ENCODE measurements around the gene SRSF9.

DNA sequence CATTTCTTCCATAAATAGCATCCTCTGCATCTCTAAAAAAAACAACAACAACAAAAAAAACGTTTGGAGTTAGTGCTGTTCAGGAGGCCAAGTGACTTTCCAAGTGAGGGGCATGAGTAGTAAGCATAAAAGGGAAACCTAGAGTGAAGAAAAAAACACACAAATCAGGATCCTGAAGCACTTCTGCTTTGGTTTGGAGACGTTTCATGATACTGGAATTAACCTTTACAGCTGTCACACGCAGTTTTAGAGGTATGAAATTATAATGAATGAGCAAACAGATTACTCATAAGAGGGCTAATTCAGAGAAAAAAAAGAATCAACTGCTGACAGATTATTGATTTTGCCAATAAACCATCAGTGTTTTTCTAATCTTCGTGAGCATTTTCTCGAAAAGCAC is 3.8 kb downstream of the SRSF9 start:
- TF ChIP-seq, protein P1, sequence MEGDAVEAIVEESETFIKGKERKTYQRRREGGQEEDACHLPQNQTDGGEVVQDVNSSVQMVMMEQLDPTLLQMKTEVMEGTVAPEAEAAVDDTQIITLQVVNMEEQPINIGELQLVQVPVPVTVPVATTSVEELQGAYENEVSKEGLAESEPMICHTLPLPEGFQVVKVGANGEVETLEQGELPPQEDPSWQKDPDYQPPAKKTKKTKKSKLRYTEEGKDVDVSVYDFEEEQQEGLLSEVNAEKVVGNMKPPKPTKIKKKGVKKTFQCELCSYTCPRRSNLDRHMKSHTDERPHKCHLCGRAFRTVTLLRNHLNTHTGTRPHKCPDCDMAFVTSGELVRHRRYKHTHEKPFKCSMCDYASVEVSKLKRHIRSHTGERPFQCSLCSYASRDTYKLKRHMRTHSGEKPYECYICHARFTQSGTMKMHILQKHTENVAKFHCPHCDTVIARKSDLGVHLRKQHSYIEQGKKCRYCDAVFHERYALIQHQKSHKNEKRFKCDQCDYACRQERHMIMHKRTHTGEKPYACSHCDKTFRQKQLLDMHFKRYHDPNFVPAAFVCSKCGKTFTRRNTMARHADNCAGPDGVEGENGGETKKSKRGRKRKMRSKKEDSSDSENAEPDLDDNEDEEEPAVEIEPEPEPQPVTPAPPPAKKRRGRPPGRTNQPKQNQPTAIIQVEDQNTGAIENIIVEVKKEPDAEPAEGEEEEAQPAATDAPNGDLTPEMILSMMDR (conservative IDR thresholded peaks at IDR 0.05; ENCODE audit: low read depth, low read length): no peak
- no peak for TF ChIP-seq POLR2A (IDR thresholded peaks at IDR 0.05; ENCODE audit: low read depth, low read length)
- no peak for TF ChIP-seq CEBPB (IDR thresholded peaks at IDR 0.05; ENCODE audit: low read depth, low read length)
